Spleen (tissue), 11 donors: ENCODE data around the gene LMF2. TPM values are rescaled to one million over a fixed set of nuclear protein-coding genes. Genes with fewer than 3 reads are reported as not detected.
A peak's percentile ranks its signal among the peaks of the same experiment; 100 is the strongest.

Source experiments
- DNase-seq: peaks from one replicate; pipeline ENCODE4 v3.0.0-alpha.2; 2020
- H3K27ac ChIP-seq, 8 donors: fragments of 200-600 bp; sonication (generic) in 7 of 8; 1 replicate in 4 of 8; 2 replicates in 4 of 8; pipeline versions ENCODE4 v1.5.0 to v1.8.0; 2016 to 2021; ENCODE audit warnings: inconsistent platforms in 4 of 8, mild to moderate bottlenecking in 4 of 8, moderate library complexity in 1 of 8
- H3K27me3 ChIP-seq, 7 donors: fragments of 200-600 bp; sonication (generic) in 6 of 7; replicated peaks in 1 of 7; 1 replicate in 4 of 7; 2 replicates in 3 of 7; pipeline versions ENCODE4 v1.5.0 to v1.8.0; 2016 to 2021; ENCODE audit warnings: inconsistent platforms in 3 of 7, mild to moderate bottlenecking in 1 of 7
- H3K36me3 ChIP-seq, 6 donors: fragments of 200-600 bp; sonication (generic) in 5 of 6; 1 replicate in 4 of 6; 2 replicates in 2 of 6; pipeline versions ENCODE4 v1.5.0 to v1.8.0; 2016 to 2021; ENCODE audit warnings: inconsistent platforms in 2 of 6
- H3K4me1 ChIP-seq, 6 donors: fragments of 200-600 bp; sonication (generic) in 5 of 6; 1 replicate in 3 of 6; 2 replicates in 3 of 6; pipeline versions ENCODE4 v1.5.0 to v1.8.0; 2016 to 2021; ENCODE audit warnings: inconsistent platforms in 3 of 6
- H3K4me3 ChIP-seq, 8 donors: fragments of 200-600 bp; sonication (generic) in 7 of 8; 1 replicate in 4 of 8; 2 replicates in 4 of 8; pipeline versions ENCODE4 v1.5.0 to v1.8.0; 2016 to 2021; ENCODE audit warnings: inconsistent platforms in 4 of 8, mild to moderate bottlenecking in 4 of 8, moderate library complexity in 2 of 8
- H3K9me3 ChIP-seq, 8 donors: fragments of 200-600 bp; sonication (generic) in 7 of 8; 1 replicate in 4 of 8; 2 replicates in 4 of 8; pipeline versions ENCODE4 v1.5.0 to v1.8.0; 2016 to 2021; ENCODE audit warnings: inconsistent platforms in 4 of 8
- POLR2A ChIP-seq, 3 donors: fragments of 450-650 bp; IDR thresholded peaks; one replicate each; pipeline ENCODE4 v1.5.1; 2017; ENCODE audit warnings: antibody characterized with exemption in 3 of 3, mild to moderate bottlenecking in 1 of 3
- POLR2AphosphoS5 ChIP-seq, 3 donors: sonication (generic); formaldehyde crosslinking; IDR thresholded peaks; one replicate each; pipeline ENCODE4 v1.5.1; 2017; ENCODE audit warnings: antibody characterized with exemption in 3 of 3
- WGBS, 5 donors: extraction: QIAGEN DNeasy Blood & Tissue Kit in 3 of 5; methylation state at CpG; one replicate each; pipeline versions ENCODE4 v1.1.5 to v1.1.7; 2013 to 2018; 5-methylcytosine and 5-hydroxymethylcytosine counted together
- intact Hi-C: fragments of 100-400 bp; cut with DNase I; formaldehyde crosslinking; loops from one replicate; pipeline ENCODE4 v1.15.0; 2023; ENCODE audit warnings: low total_unique reads
- polyA plus RNA-seq, 3 donors: library from polyadenylated mRNA; stranded (reverse); fragments of 200-250 nt; gene quantifications; one replicate each; pipeline ENCODE4 v1.2.1, GENCODE V29; 2013
- total RNA-seq, 7 donors: library from RNA; depleted of rRNA in 3 of 7; stranded (reverse); fragments of >200 nt in 3 of 7; fragmentation: NEBNext Ultra II Directional in 4 of 7; extraction: Animal tissue kit (Norgen Biotek cat#: 25700) in 4 of 7; gene quantifications; one replicate each; pipeline versions ENCODE4 v1.1.0 to v1.2.1, GENCODE V29; 2016 to 2021
- TF ChIP-seq, protein P1 (sequence below), 11 experiments: fragments of 200-600 bp in 7 of 11; fragments of 450-650 bp in 4 of 11; sonication (generic) in 4 of 11; IDR thresholded peaks in 8 of 11; conservative IDR thresholded peaks in 3 of 11; 1 replicate in 7 of 11; 2 replicates in 4 of 11; pipeline versions ENCODE4 v1.4.0 to v1.8.0; 2016 to 2021; ENCODE audit warnings: antibody characterized with exemption in 11 of 11, inconsistent platforms in 4 of 11, mild to moderate bottlenecking in 1 of 11
- donor health status: healthy with polysubstance abuse.
- donor health status: DM: no; HTN: no; CAD: no; lungs with moderate emphysema.
- donor health status: DM: no; HTN: no; CAD: no.
- donor health status: Bipolar disorder and iron deficiency.
- donor health status: healthy.
- donor health status: DM: no; HTN: no; CAD: no.
- donor health status: DM: yes; HTN: yes; CAD: no.

The LMF2 gene
- total and polyA plus RNA-seq, 10 donors = 36.6 to 81.1 (median 70.0) TPM

GRCh38 chr22:50504369-50505211 is 2.9 kb downstream of the LMF2 start:
- Histone ChIP-seq H3K9me3 (no peaks in the 10 kb centered on the region), H3K27me3 (no peaks in the 10 kb centered on the region), H3K4me3 (no peak overlapping the region), H3K27ac (no peak overlapping the region), H3K36me3 (peaks cover 0 to 53% (median 37%) of the 10 kb centered on the region in 6 donors), H3K4me1 (peaks cover 18 to 45% (median 30%) of the 10 kb centered on the region in 6 donors)
- TF ChIP-seq, protein P1, sequence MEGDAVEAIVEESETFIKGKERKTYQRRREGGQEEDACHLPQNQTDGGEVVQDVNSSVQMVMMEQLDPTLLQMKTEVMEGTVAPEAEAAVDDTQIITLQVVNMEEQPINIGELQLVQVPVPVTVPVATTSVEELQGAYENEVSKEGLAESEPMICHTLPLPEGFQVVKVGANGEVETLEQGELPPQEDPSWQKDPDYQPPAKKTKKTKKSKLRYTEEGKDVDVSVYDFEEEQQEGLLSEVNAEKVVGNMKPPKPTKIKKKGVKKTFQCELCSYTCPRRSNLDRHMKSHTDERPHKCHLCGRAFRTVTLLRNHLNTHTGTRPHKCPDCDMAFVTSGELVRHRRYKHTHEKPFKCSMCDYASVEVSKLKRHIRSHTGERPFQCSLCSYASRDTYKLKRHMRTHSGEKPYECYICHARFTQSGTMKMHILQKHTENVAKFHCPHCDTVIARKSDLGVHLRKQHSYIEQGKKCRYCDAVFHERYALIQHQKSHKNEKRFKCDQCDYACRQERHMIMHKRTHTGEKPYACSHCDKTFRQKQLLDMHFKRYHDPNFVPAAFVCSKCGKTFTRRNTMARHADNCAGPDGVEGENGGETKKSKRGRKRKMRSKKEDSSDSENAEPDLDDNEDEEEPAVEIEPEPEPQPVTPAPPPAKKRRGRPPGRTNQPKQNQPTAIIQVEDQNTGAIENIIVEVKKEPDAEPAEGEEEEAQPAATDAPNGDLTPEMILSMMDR (IDR thresholded peaks at IDR 0.05 in 8 of 11, conservative IDR thresholded peaks at IDR 0.05 in 3 of 11) = no peak
- no peak for TF ChIP-seq POLR2A (IDR thresholded peaks at IDR 0.05)
- TF ChIP-seq POLR2AphosphoS5 (IDR thresholded peaks at IDR 0.05) = no peak
- 92 to 95% (median 93%) methylated on average over 9 to 44 of the region's 44 CpGs for WGBS, 5 donors
- peak; percentile 83 for DNase-seq
- intact Hi-C loops = no loop called here

DNA sequence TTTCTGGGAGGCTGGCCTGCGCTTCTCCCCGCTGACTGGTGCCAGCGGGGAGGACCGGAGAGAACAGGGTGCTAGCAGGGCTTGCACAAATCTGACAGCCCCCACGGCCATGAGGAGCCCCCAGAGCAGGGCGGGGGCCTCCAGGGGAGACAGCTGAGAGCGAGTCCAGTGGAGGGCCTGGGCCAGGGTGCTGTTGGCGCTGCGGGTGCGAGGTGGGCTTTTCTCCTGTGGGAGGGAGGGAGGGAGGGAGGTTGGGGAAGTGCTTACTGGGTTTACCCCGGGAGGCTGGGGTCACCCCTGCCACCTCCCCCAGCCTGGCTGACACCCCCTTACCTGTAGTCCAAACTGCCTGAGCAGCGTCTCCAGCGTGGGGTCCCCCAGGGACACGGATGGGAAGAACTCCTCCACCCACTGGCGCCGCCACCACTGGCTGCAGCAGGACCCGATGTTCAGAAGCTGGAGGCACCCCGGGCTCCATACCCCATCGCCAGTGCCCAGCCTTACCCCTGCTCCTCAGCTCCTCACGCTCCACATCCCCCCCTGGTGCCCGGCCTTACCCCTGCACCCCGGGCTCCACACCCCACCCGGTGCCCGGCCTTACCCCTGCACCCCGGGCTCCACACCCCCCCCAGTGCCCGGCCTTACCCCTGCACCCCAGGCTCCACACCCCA is 3.9 kb downstream of the LMF2 start:
- Histone ChIP-seq H3K36me3 (peaks cover 0 to 53% (median 37%) of the 10 kb centered on the region in 6 donors), H3K9me3 (no peaks in the 10 kb centered on the region), H3K27ac (no peak overlapping the region), H3K27me3 (no peaks in the 10 kb centered on the region), H3K4me1 (peaks cover 10 to 38% (median 21%) of the 10 kb centered on the region in 6 donors), H3K4me3 (no peak overlapping the region)
- WGBS, 5 donors = 85 to 92% (median 90%) methylated on average over 13 to 25 of the region's 26 CpGs
- DNase-seq = no peak
- TF ChIP-seq, protein P1 (IDR thresholded peaks at IDR 0.05 in 8 of 11, conservative IDR thresholded peaks at IDR 0.05 in 3 of 11) = no peak
- TF ChIP-seq POLR2A (IDR thresholded peaks at IDR 0.05) = no peak
- no peak for TF ChIP-seq POLR2AphosphoS5 (IDR thresholded peaks at IDR 0.05)
- intact Hi-C loops = no loop called here

GRCh38 chr22:50502628-50503474 is 4.7 kb downstream of the LMF2 start:
- H3K4me3 ChIP-seq = no peak overlapping the region
- H3K4me1 ChIP-seq = peaks cover 10 to 42% (median 24%) of the 10 kb centered on the region in 6 donors
- peaks cover 0 to 53% (median 37%) of the 10 kb centered on the region in 6 donors for H3K36me3 ChIP-seq
- H3K27me3 ChIP-seq = no peaks in the 10 kb centered on the region
- no peak for TF ChIP-seq POLR2A (IDR thresholded peaks at IDR 0.05)
- TF ChIP-seq POLR2AphosphoS5 (IDR thresholded peaks at IDR 0.05) = peak in 1 of 3 donors; percentile 50
- WGBS, 5 donors = 70 to 94% (median 93%) methylated on average over 10 to 24 of the region's 24 CpGs
- intact Hi-C loops = no loop called here
- no peak for DNase-seq
- no peak overlapping the region for H3K27ac ChIP-seq
- H3K9me3 ChIP-seq = no peaks in the 10 kb centered on the region

GRCh38 chr22:50502096-50502495 is 5.4 kb downstream of the LMF2 start:
- intact Hi-C loops = no loop called here
- peaks cover 0 to 53% (median 37%) of the 10 kb centered on the region in 6 donors for H3K36me3 ChIP-seq
- no peak overlapping the region for H3K4me3 ChIP-seq
- no peaks in the 10 kb centered on the region for H3K9me3 ChIP-seq
- no peak overlapping the region for H3K27ac ChIP-seq
- DNase-seq = no peak
- no peak for TF ChIP-seq POLR2AphosphoS5 (IDR thresholded peaks at IDR 0.05)
- no peak for TF ChIP-seq POLR2A (IDR thresholded peaks at IDR 0.05)
- TF ChIP-seq, protein P1 (IDR thresholded peaks at IDR 0.05 in 8 of 11, conservative IDR thresholded peaks at IDR 0.05 in 3 of 11) = no peak
- peaks cover 10 to 40% (median 23%) of the 10 kb centered on the region in 6 donors for H3K4me1 ChIP-seq
- WGBS, 5 donors = 76 to 91% (median 89%) methylated on average over 6 of the region's 6 CpGs
- no peaks in the 10 kb centered on the region for H3K27me3 ChIP-seq
